DOHH2 (cell line): ENCODE results near the gene ADAP1.

Experiments
- CTCF ChIP-seq: fragments of 200-600 bp; sonication (generic); IDR thresholded peaks from one replicate; pipeline ENCODE4 v1.5.1; 2014; ENCODE audit warnings: antibody characterized with exemption, mild to moderate bottlenecking, low read depth, low read length; ENCODE audit not compliant: poor library complexity, severe bottlenecking
- EZH2phosphoT487 ChIP-seq: fragments of 200-600 bp; sonication (generic); IDR thresholded peaks from 2 replicates; pipeline ENCODE4 v1.6.1; 2017; ENCODE audit warnings: borderline replicate concordance, mild to moderate bottlenecking, antibody characterized with exemption, low read length, moderate library complexity, mixed read lengths

- TF ChIP-seq CTCF: no peak
- TF ChIP-seq EZH2phosphoT487: no peak
Measured at GRCh38 chr7:879093-879492, 75.4 kb downstream of the ADAP1 start.
